NCI-H2227 (cell line): ENCODE measurements around the gene AP2B1.
A peak's percentile ranks its signal among the peaks of the same experiment; 100 is the strongest.

ENCODE experiments used
- DNase-seq: peaks from one replicate; lab custom pipeline; 2025; ENCODE audit not compliant: unreplicated experiment; lab: John Stamatoyannopoulos, UW

The AP2B1 gene

GRCh38 chr17:35727635-35728034, 140.5 kb downstream of the AP2B1 start:
- DNase-seq = no peak

- DNase-seq = no peak
Measured at GRCh38 chr17:35728551-35728950, 141.4 kb downstream of the AP2B1 start.

- DNase-seq = no peak
Measured at GRCh38 chr17:35729405-35729833, 142.3 kb downstream of the AP2B1 start.

- no peak for DNase-seq
Measured at GRCh38 chr17:35730400-35731005, 143.4 kb downstream of the AP2B1 start.

GRCh38 chr17:35731239-35731916, 144.3 kb downstream of the AP2B1 start, which contains the start of gene RASL10B:
Gene RASL10B, plus strand, starts transcription at chr17:35731639. Its CDS starts 3,546 bp downstream, at chr17:35735185.
- DNase-seq = peak; percentile 55

GRCh38 chr17:35731917-35732805, 145.0 kb downstream of the AP2B1 start:
- DNase-seq = no peak

GRCh38 chr17:35732806-35733136, 145.6 kb downstream of the AP2B1 start:
- DNase-seq = no peak

- no peak for DNase-seq
Measured at GRCh38 chr17:35733366-35733765, 146.2 kb downstream of the AP2B1 start.

GRCh38 chr17:35734396-35734795, 147.3 kb downstream of the AP2B1 start:
- no peak for DNase-seq

- DNase-seq = no peak
Measured at GRCh38 chr17:35735036-35735805, 148.1 kb downstream of the AP2B1 start.

GRCh38 chr17:35736236-35736635, 149.1 kb downstream of the AP2B1 start:
- DNase-seq = no peak

- DNase-seq = no peak
Measured at GRCh38 chr17:35738519-35739133, 151.5 kb downstream of the AP2B1 start.

GRCh38 chr17:35740216-35740615, 153.1 kb downstream of the AP2B1 start:
- DNase-seq = no peak

GRCh38 chr17:35740997-35741931, 154.1 kb downstream of the AP2B1 start:
- DNase-seq = no peak

- no peak for DNase-seq
Measured at GRCh38 chr17:35742496-35742895, 155.4 kb downstream of the AP2B1 start.

- no peak for DNase-seq
Measured at GRCh38 chr17:35742896-35743477, 155.9 kb downstream of the AP2B1 start.

- no peak for DNase-seq
Measured at GRCh38 chr17:35743626-35744328, 156.7 kb downstream of the AP2B1 start.

- no peak for DNase-seq
Measured at GRCh38 chr17:35744830-35745229, 157.7 kb downstream of the AP2B1 start.

GRCh38 chr17:35745246-35745645, 158.1 kb downstream of the AP2B1 start:
- DNase-seq = no peak
